Measurements from ENCODE around the gene NRP1.

GRCh38 chr10:33201971-33202370 is 132.5 kb downstream of the NRP1 start:
- TF ChIP-seq CTCF (IDR thresholded peaks at IDR 0.05) (no peak), JUNB (IDR thresholded peaks at IDR 0.05) (no peak), BHLHE40 (IDR thresholded peaks at IDR 0.05; ENCODE audit: low read depth, low read length) (no peak), EHMT2 (IDR thresholded peaks at IDR 0.05; ENCODE audit: low read depth) (no peak), CEBPB (IDR thresholded peaks at IDR 0.05) (no peak), KDM1A (IDR thresholded peaks at IDR 0.05; ENCODE audit: low read depth) (no peak), CHD2 (IDR thresholded peaks at IDR 0.05; ENCODE audit: low read length, partially characterized antibody) (no peak), CBX8 (IDR thresholded peaks at IDR 0.05) (no peak), NR3C1 (IDR thresholded peaks at IDR 0.05) (no peak)
